K562 (cell line): ENCODE data around the gene RASSF3. TPM values are rescaled to one million over a fixed set of nuclear protein-coding genes. Genes with fewer than 3 reads are reported as not detected.

Experiments used
- ATAC-seq: fragments of 200-7000 bp; cut with Tn5 transposase; 3 replicates; pipeline ENCODE4 v1.9.1; 2020; ENCODE audit warnings: moderate library complexity
- BruUV-seq: library from RNA; stranded (reverse); fragments of 400-500 nt; replicated peaks from 2 replicates; lab custom pipeline; 2021; lab: Mats Ljungman, UMichigan
- CTCF ChIA-PET: fragments of 300-600 bp; formaldehyde crosslinking; extraction: SDS; loops from one replicate; lab custom pipeline; 2021; ENCODE audit warnings: low intra/inter-chr PET ratio; lab: Yijun Ruan, JAX
- POLR2A ChIA-PET: fragments of 300-600, 350-650 bp; sonication (Branson Sonifier 250); formaldehyde crosslinking; extraction: SDS; loops from one replicate; lab custom pipeline; 2021; ENCODE audit warnings: antibody characterized with exemption, inconsistent platforms; lab: Yijun Ruan, JAX
- DNase-seq, 4 experiments: peaks; one replicate each; pipeline versions ENCODE4 v3.0.0 to v3.0.0-alpha.2; 2011 to 2018; ENCODE audit warnings: low spot score in 3 of 4, mixed read lengths in 3 of 4; ENCODE audit errors: extremely low read depth in 1 of 4
- FAIRE-seq: peaks from 2 replicates; lab custom pipeline; 2011; peaks lifted over from hg19 to GRCh38; lab: Jason Lieb, UNC
- H2AFZ ChIP-seq: 2 replicates; pipeline ENCODE4 v1.6.0; 2011; ENCODE audit warnings: low read depth, low read length, control low read depth, inconsistent platforms
- H3K27ac ChIP-seq: fragments of 200-600 bp; 3 replicates; pipeline ENCODE4 v1.8.0; 2011; ENCODE audit warnings: low read depth, mild to moderate bottlenecking, control low read depth, inconsistent platforms, low read length, moderate library complexity, mixed read lengths; ENCODE audit errors: extremely low read depth
- H3K27me3 ChIP-seq, 2 experiments: fragments of 300-600 bp in 1 of 2; 2 replicates in 1 of 2; 3 replicates in 1 of 2; pipeline versions ENCODE4 v1.6.0 to v1.8.0; 2011; ENCODE audit warnings: inconsistent platforms in 2 of 2, low read length in 2 of 2, mild to moderate bottlenecking in 1 of 2, mixed read lengths in 1 of 2, moderate library complexity in 1 of 2; ENCODE audit not compliant: control insufficient read depth in 2 of 2, insufficient read depth in 2 of 2
- H3K36me3 ChIP-seq: fragments of 300-600 bp; 3 replicates; pipeline ENCODE4 v1.8.0; 2011; ENCODE audit warnings: mild to moderate bottlenecking, low read length, inconsistent platforms; ENCODE audit not compliant: control insufficient read depth, insufficient read depth
- H3K4me1 ChIP-seq, 2 experiments: fragments of 200-600 bp in 1 of 2; replicated peaks in 1 of 2; 2 replicates in 1 of 2; 3 replicates in 1 of 2; pipeline versions ENCODE4 v1.5.1 to v1.8.0; 2011; ENCODE audit warnings: inconsistent platforms in 2 of 2, low read length in 2 of 2, mild to moderate bottlenecking in 1 of 2, mixed read lengths in 1 of 2, moderate library complexity in 1 of 2; ENCODE audit not compliant: control insufficient read depth in 2 of 2, insufficient read depth in 2 of 2
- H3K4me2 ChIP-seq: 2 replicates; pipeline ENCODE4 v1.6.1; 2011; ENCODE audit warnings: low read length, control low read depth, inconsistent platforms, mixed read lengths; ENCODE audit not compliant: insufficient read depth
- H3K4me3 ChIP-seq: fragments of 200-600 bp; sonication (generic), shearing (Covaris generic); 2 replicates; pipeline ENCODE4 v1.5.1; 2016; ENCODE audit warnings: control low read depth, inconsistent platforms
- H3K79me2 ChIP-seq: fragments of 200-600 bp; 3 replicates; pipeline ENCODE4 v1.8.0; 2011; ENCODE audit warnings: low read length, inconsistent platforms; ENCODE audit not compliant: control insufficient read depth, insufficient read depth
- H3K9ac ChIP-seq, 2 experiments: 2 replicates each; pipeline versions ENCODE4 v1.6.0 to v1.6.1; 2011; ENCODE audit warnings: low read depth in 2 of 2, low read length in 2 of 2, control low read depth in 1 of 2, inconsistent platforms in 1 of 2, mild to moderate bottlenecking in 1 of 2, mixed read lengths in 1 of 2; ENCODE audit not compliant: insufficient read depth in 1 of 2
- H3K9me1 ChIP-seq: one replicate; pipeline ENCODE4 v1.6.0; 2011; ENCODE audit warnings: inconsistent platforms, mild to moderate bottlenecking, low read length, moderate library complexity; ENCODE audit not compliant: control insufficient read depth, insufficient read depth
- H3K9me3 ChIP-seq: replicated peaks from 2 replicates; pipeline ENCODE4 v1.5.1; 2011; ENCODE audit warnings: low read depth, low read length, inconsistent platforms; ENCODE audit not compliant: control insufficient read depth, insufficient read depth
- H4K20me1 ChIP-seq: replicated peaks from 2 replicates; pipeline ENCODE4 v1.6.1; 2011; ENCODE audit warnings: low read length, inconsistent platforms, mixed read lengths; ENCODE audit not compliant: control insufficient read depth, insufficient read depth
- C11orf30 ChIP-seq: fragments of 450-650 bp; IDR thresholded peaks from 2 replicates; pipeline ENCODE4 v1.6.1; 2016; ENCODE audit warnings: low read depth, mild to moderate bottlenecking
- ETV5 ChIP-seq: sonication (generic); formaldehyde crosslinking; IDR thresholded peaks from 2 replicates; pipeline ENCODE4 v1.4.0; 2020; ENCODE audit warnings: low read depth, mild to moderate bottlenecking, missing genetic modification reagents
- HDAC2 ChIP-seq: fragments of 450-650 bp; IDR thresholded peaks from 2 replicates; pipeline ENCODE4 v1.6.1; 2016; ENCODE audit warnings: mild to moderate bottlenecking
- JUNB ChIP-seq: fragments of 450-650 bp; formaldehyde crosslinking; conservative IDR thresholded peaks from 2 replicates; pipeline ENCODE4 v1.4.0; 2020; ENCODE audit warnings: mild to moderate bottlenecking
- MAFG ChIP-seq: fragments of 450-650 bp; conservative IDR thresholded peaks from 2 replicates; pipeline ENCODE4 v1.6.1; 2016; ENCODE audit warnings: missing genetic modification characterization, missing compliant biosample characterization
- SMARCA5 ChIP-seq: fragments of 450-650 bp; IDR thresholded peaks from 2 replicates; pipeline ENCODE4 v1.6.1; 2016
- SP2 ChIP-seq: IDR thresholded peaks from 2 replicates; pipeline ENCODE4 v1.6.1; 2011; ENCODE audit warnings: mild to moderate bottlenecking, low read depth, low read length, moderate library complexity; ENCODE audit not compliant: poor library complexity, severe bottlenecking; ENCODE audit errors: extremely low read depth
- SRF ChIP-seq, 2 experiments: fragments of 250-450, 450-650 bp in 1 of 2; sonication (Bioruptor Pico) in 1 of 2; sonication (generic) in 1 of 2; formaldehyde crosslinking; IDR thresholded peaks; 2 replicates each; pipeline versions ENCODE4 v1.5.0 to v1.5.1; 2020 to 2022; ENCODE audit warnings: mild to moderate bottlenecking in 1 of 2, missing genetic modification reagents in 1 of 2
- STAT5B ChIP-seq: fragments of 250-450 bp; sonication (Bioruptor Pico); IDR thresholded peaks from 2 replicates; pipeline ENCODE4 v1.8.0; 2021; ENCODE audit warnings: mild to moderate bottlenecking, inconsistent platforms
- ZBTB17 ChIP-seq: fragments of 450-650 bp; formaldehyde crosslinking; IDR thresholded peaks from 2 replicates; pipeline ENCODE4 v1.4.0; 2020; ENCODE audit warnings: mild to moderate bottlenecking
- ZNF316 ChIP-seq: fragments of 450-650 bp; IDR thresholded peaks from 2 replicates; pipeline ENCODE4 v1.6.1; 2016
- WGBS: fragments of 100-300 bp; shearing (Covaris generic); methylation state at CpG from one replicate; pipeline ENCODE4 v1.1.6; 2016; ENCODE audit warnings: low coverage, mixed read lengths; ENCODE audit not compliant: insufficient coverage; ENCODE audit errors: missing lambda C conversion rate; 5-methylcytosine and 5-hydroxymethylcytosine counted together
- in situ Hi-C: fragments of 300-500 bp; cut with MboI; formaldehyde crosslinking; loops from 4 replicates; pipeline ENCODE4 v1.15.0; 2018; ENCODE audit warnings: inconsistent platforms, mixed read lengths
- intact Hi-C: fragments of 100-400 bp; cut with micrococcal nuclease; formaldehyde crosslinking; loops from 2 replicates; pipeline ENCODE4 v1.14.2; 2022
- polyA plus RNA-seq, 8 experiments: library from polyadenylated mRNA; depleted of rRNA in 4 of 8; stranded (reverse) in 5 of 8; unstranded in 3 of 8; fragments of >200 nt; fragmentation: Nextera tagmentation in 2 of 8; fragmentation: Illumina TruSeq in 1 of 8; extraction: Ambion mirVana in 2 of 8; extraction: Trizol in 1 of 8; gene quantifications; 2 replicates each; pipeline versions ENCODE4 v1.2.1 to v1.2.3, GENCODE V29; 2011 to 2014; ENCODE audit warnings: inconsistent platforms in 1 of 8, missing spikeins in 1 of 8
- total RNA-seq, 7 experiments: library from RNA; depleted of rRNA in 6 of 7; stranded (reverse); fragments of >200 nt in 6 of 7; fragmentation: Illumina TruSeq in 2 of 7; extraction: Trizol in 2 of 7; gene quantifications; 2 replicates each; pipeline versions ENCODE4 v1.2.1 to v1.2.3, GENCODE V29; 2011 to 2021; ENCODE audit warnings: low replicate concordance in 1 of 7
- TF ChIP-seq, protein P1 (sequence below): fragments of 450-650 bp; formaldehyde crosslinking; IDR thresholded peaks from 2 replicates; pipeline ENCODE4 v1.4.0; 2020; ENCODE audit warnings: mild to moderate bottlenecking, mixed read lengths
- TF ChIP-seq, protein P2 (sequence below): fragments of 450-650 bp; IDR thresholded peaks from 2 replicates; pipeline ENCODE4 v1.6.1; 2017; ENCODE audit warnings: antibody characterized with exemption

The RASSF3 gene
- total and polyA plus RNA-seq, 9 of the 15 experiments (the other 6 are each of a cell fraction or from before 2014, with no cell fraction given), result 3.7 to 39.2 (median 20.2) TPM

- intact Hi-C loops, result no loop called here
- no peak for DNase-seq
- no peaks in the 10 kb centered on the region for H3K27me3 ChIP-seq
- ATAC-seq, result no peak
- no peaks in the 10 kb centered on the region for H3K79me2 ChIP-seq
- no peak overlapping the region for H3K27ac ChIP-seq
- WGBS, result 84% methylated on average over 11 of the region's 11 CpGs
- BruUV-seq, result no TSS peak
- H3K9me3 ChIP-seq, result no peaks in the 10 kb centered on the region
- H2AFZ ChIP-seq, result no peak overlapping the region
- no peaks in the 10 kb centered on the region for H4K20me1 ChIP-seq
- ChIA-PET POLR2A (interaction anchor here (1.2 kb wide), 1 partner anchor 10 kb away, joined by 3 read pairs; no protein-coding TSS in a partner anchor), CTCF (no interaction called here)
- peaks cover 3% of the 10 kb centered on the region for H3K9me1 ChIP-seq
- H3K4me1 ChIP-seq, result peaks cover 3 to 15% of the 10 kb centered on the region in 2 experiments; a peak in 4 of 5 replicates
- no peak overlapping the region for H3K9ac ChIP-seq
- peaks cover 35% of the 10 kb centered on the region for H3K36me3 ChIP-seq
- in situ Hi-C loops, result no loop called here
- FAIRE-seq, result no peak
- H3K4me3 ChIP-seq, result no peak overlapping the region
- H3K4me2 ChIP-seq, result no peak overlapping the region
- TF ChIP-seq C11orf30 (peak; percentile 35; the same call in 1 of the 2 replicates), ZBTB17 (CRISPR knock-in tag) (no peak), ETV5 (CRISPR knock-in tag) (no peak), ZNF316 (peak; percentile 11; the same call in 1 of the 2 replicates), SRF (CRISPR knock-in tag; IDR thresholded peaks at IDR 0.05) (no peak), STAT5B (CRISPR knock-in tag) (no peak), MAFG (tag) (peak; percentile 48; the same call in 1 of the 2 replicates), JUNB (no peak), HDAC2 (no peak), SP2 (no peak), SMARCA5 (no peak)
- TF ChIP-seq, protein P1, sequence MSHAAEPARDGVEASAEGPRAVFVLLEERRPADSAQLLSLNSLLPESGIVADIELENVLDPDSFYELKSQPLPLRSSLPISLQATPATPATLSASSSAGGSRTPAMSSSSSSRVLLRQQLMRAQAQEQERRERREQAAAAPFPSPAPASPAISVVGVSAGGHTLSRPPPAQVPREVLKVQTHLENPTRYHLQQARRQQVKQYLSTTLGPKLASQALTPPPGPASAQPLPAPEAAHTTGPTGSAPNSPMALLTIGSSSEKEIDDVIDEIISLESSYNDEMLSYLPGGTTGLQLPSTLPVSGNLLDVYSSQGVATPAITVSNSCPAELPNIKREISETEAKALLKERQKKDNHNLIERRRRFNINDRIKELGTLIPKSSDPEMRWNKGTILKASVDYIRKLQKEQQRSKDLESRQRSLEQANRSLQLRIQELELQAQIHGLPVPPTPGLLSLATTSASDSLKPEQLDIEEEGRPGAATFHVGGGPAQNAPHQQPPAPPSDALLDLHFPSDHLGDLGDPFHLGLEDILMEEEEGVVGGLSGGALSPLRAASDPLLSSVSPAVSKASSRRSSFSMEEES (CRISPR knock-in tag), result no peak
- TF ChIP-seq, protein P2, sequence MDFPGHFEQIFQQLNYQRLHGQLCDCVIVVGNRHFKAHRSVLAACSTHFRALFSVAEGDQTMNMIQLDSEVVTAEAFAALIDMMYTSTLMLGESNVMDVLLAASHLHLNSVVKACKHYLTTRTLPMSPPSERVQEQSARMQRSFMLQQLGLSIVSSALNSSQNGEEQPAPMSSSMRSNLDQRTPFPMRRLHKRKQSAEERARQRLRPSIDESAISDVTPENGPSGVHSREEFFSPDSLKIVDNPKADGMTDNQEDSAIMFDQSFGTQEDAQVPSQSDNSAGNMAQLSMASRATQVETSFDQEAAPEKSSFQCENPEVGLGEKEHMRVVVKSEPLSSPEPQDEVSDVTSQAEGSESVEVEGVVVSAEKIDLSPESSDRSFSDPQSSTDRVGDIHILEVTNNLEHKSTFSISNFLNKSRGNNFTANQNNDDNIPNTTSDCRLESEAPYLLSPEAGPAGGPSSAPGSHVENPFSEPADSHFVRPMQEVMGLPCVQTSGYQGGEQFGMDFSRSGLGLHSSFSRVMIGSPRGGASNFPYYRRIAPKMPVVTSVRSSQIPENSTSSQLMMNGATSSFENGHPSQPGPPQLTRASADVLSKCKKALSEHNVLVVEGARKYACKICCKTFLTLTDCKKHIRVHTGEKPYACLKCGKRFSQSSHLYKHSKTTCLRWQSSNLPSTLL, result no peak
These were observed 114.0 kb downstream of the RASSF3 start for GRCh38 chr12:64724201-64724745.
